Peyer's patch (tissue), 4 donors: ENCODE results near the gene LYPD6B. TPM values are rescaled to one million over a fixed set of nuclear protein-coding genes. Genes with fewer than 3 reads are reported as not detected.
A peak's percentile ranks its signal among the peaks of the same experiment; 100 is the strongest.

ENCODE experiments used
- DNase-seq, 3 donors: peaks; one replicate each; pipeline ENCODE4 v3.0.0-alpha.2; 2017 to 2019
- H3K27ac ChIP-seq, 4 donors: fragments of 200-600 bp; sonication (generic); one replicate each; pipeline ENCODE4 v1.5.1; 2016 to 2019
- H3K27me3 ChIP-seq, 2 donors: fragments of 200-600 bp; sonication (generic); one replicate each; pipeline ENCODE4 v1.5.1; 2019
- H3K36me3 ChIP-seq, 3 donors: fragments of 200-600 bp; sonication (generic); one replicate each; pipeline ENCODE4 v1.5.1; 2016 to 2019
- H3K4me1 ChIP-seq, 4 donors: fragments of 200-600 bp; sonication (generic); one replicate each; pipeline ENCODE4 v1.5.1; 2016 to 2019
- H3K4me3 ChIP-seq, 4 donors: fragments of 200-600 bp; sonication (generic); 1 replicate in 3 of 4; 2 replicates in 1 of 4; pipeline ENCODE4 v1.5.1; 2016 to 2019; ENCODE audit warnings: mild to moderate bottlenecking in 1 of 4
- H3K9me3 ChIP-seq, 4 donors: fragments of 200-600 bp; sonication (generic); one replicate each; pipeline ENCODE4 v1.5.1; 2016 to 2019; ENCODE audit warnings: mild to moderate bottlenecking in 1 of 4
- CTCF ChIP-seq, 6 experiments: fragments of 450-650 bp in 4 of 6; fragments of 200-600 bp in 2 of 6; sonication (generic) in 1 of 6; IDR thresholded peaks; one replicate each; pipeline ENCODE4 v1.5.1; 2017 to 2019; ENCODE audit warnings: antibody characterized with exemption in 6 of 6, mild to moderate bottlenecking in 3 of 6, moderate library complexity in 1 of 6
- POLR2A ChIP-seq, 2 donors: fragments of 450-650 bp; IDR thresholded peaks; one replicate each; pipeline ENCODE4 v1.5.1; 2017; ENCODE audit warnings: antibody characterized with exemption in 2 of 2, mild to moderate bottlenecking in 2 of 2, moderate library complexity in 2 of 2
- total RNA-seq, 4 donors: library from RNA; depleted of rRNA; stranded (reverse); fragments of >200 nt; gene quantifications; one replicate each; pipeline ENCODE4 v1.1.0, GENCODE V29; 2016

Gene LYPD6B
- total RNA-seq, 4 donors from 2014 or later = 2.0 to 4.4 (median 3.7) TPM; not detected in 1

GRCh38 chr2:149134335-149134923, 95.9 kb downstream of the LYPD6B start:
- Histone ChIP-seq H3K36me3 (no peaks in the 10 kb centered on the region), H3K9me3 (no peaks in the 10 kb centered on the region), H3K4me1 (no peaks in the 10 kb centered on the region), H3K4me3 (no peak overlapping the region), H3K27me3 (no peaks in the 10 kb centered on the region), H3K27ac (no peak overlapping the region)
- TF ChIP-seq CTCF (IDR thresholded peaks at IDR 0.05) = no peak
- TF ChIP-seq POLR2A (IDR thresholded peaks at IDR 0.05) = no peak
- no peak for DNase-seq

- DNase-seq = no peak
- no peaks in the 10 kb centered on the region for H3K9me3 ChIP-seq
- TF ChIP-seq CTCF (IDR thresholded peaks at IDR 0.05) (no peak), POLR2A (IDR thresholded peaks at IDR 0.05) (no peak)
Measured at GRCh38 chr2:149136111-149136510, 97.6 kb downstream of the LYPD6B start.

GRCh38 chr2:149141046-149141445, 102.5 kb downstream of the LYPD6B start:
- Histone ChIP-seq H3K36me3 (no peaks in the 10 kb centered on the region), H3K27ac (no peak overlapping the region), H3K27me3 (no peaks in the 10 kb centered on the region), H3K4me1 (no peaks in the 10 kb centered on the region), H3K9me3 (no peaks in the 10 kb centered on the region), H3K4me3 (no peak overlapping the region)
- TF ChIP-seq POLR2A (IDR thresholded peaks at IDR 0.05) (no peak), CTCF (IDR thresholded peaks at IDR 0.05) (no peak)
- peak in 1 of 3 donors; percentile 60 for DNase-seq

More at GRCh38 chr2:149136111-149136510, 97.6 kb downstream of the LYPD6B start:
- Histone ChIP-seq H3K27ac (no peak overlapping the region), H3K4me3 (no peak overlapping the region), H3K36me3 (no peaks in the 10 kb centered on the region), H3K4me1 (no peaks in the 10 kb centered on the region), H3K27me3 (no peaks in the 10 kb centered on the region)

- Histone ChIP-seq H3K4me1 (no peaks in the 10 kb centered on the region), H3K9me3 (no peaks in the 10 kb centered on the region), H3K36me3 (no peaks in the 10 kb centered on the region), H3K27me3 (no peaks in the 10 kb centered on the region), H3K4me3 (no peak overlapping the region), H3K27ac (no peak overlapping the region)
- TF ChIP-seq POLR2A (IDR thresholded peaks at IDR 0.05) (no peak), CTCF (IDR thresholded peaks at IDR 0.05) (no peak)
- DNase-seq = no peak
Measured at GRCh38 chr2:149143734-149144133, 105.2 kb downstream of the LYPD6B start.

GRCh38 chr2:149145314-149146295, 107.1 kb downstream of the LYPD6B start:
- Histone ChIP-seq H3K4me1 (no peaks in the 10 kb centered on the region), H3K27me3 (no peaks in the 10 kb centered on the region), H3K4me3 (no peak overlapping the region), H3K27ac (no peak overlapping the region), H3K9me3 (no peaks in the 10 kb centered on the region), H3K36me3 (no peaks in the 10 kb centered on the region)
- no peak for DNase-seq
- TF ChIP-seq POLR2A (IDR thresholded peaks at IDR 0.05) = no peak
- no peak for TF ChIP-seq CTCF (IDR thresholded peaks at IDR 0.05)
